Measurements from ENCODE around the gene MUC6. TPM values are rescaled to one million over a fixed set of nuclear protein-coding genes. Genes with fewer than 3 reads are reported as not detected.

The MUC6 gene
- total and polyA plus RNA-seq, 2 donors (not counting 3 experiments of a cell fraction or from before 2014, with no cell fraction given): not detected

- DNase-seq (ENCODE audit: low read depth, low spot score) (no peak), FAIRE-seq (no peak)
- TF ChIP-seq JUN (IDR thresholded peaks at IDR 0.05; ENCODE audit: borderline replicate concordance, insufficient read depth, insufficient read length, low read depth): no peak
- TF ChIP-seq MYC (IDR thresholded peaks at IDR 0.05; ENCODE audit: low read depth, low read length): no peak
- TF ChIP-seq GATA2 (IDR thresholded peaks at IDR 0.05; ENCODE audit: insufficient read depth, insufficient read length, low read depth, low read length): no peak
- TF ChIP-seq CTCF (IDR thresholded peaks at IDR 0.05; ENCODE audit: extremely low read depth in 1 of 2, insufficient read depth in 1 of 2, low read depth in 1 of 2, low read length in 2 of 2): no peak
- no peak for TF ChIP-seq POLR2A (IDR thresholded peaks at IDR 0.05; ENCODE audit: low read depth, low read length)
- no peak for TF ChIP-seq FOS (IDR thresholded peaks at IDR 0.05; ENCODE audit: borderline replicate concordance, insufficient read depth, low read length)
- TF ChIP-seq EZH2 (IDR thresholded peaks at IDR 0.05; ENCODE audit: borderline replicate concordance, low read depth, low read length, severe bottlenecking): no peak
- TF ChIP-seq POLR2AphosphoS5 (IDR thresholded peaks at IDR 0.05; ENCODE audit: insufficient read depth, low read depth, low read length): no peak
- TF ChIP-seq MAX (IDR thresholded peaks at IDR 0.05; ENCODE audit: insufficient read depth, insufficient read length): no peak
- dilution Hi-C loops (cut with MboI; ENCODE audit: extremely low pct_ligation_motif_present, low sequenced_read_pairs): no loop called here
- H3K27ac ChIP-seq (ENCODE audit: insufficient read depth, low read depth, low read length): no peak overlapping the region
- BruUV-seq (replicated peaks): no TSS peak
- no peaks in the 10 kb centered on the region for H3K79me2 ChIP-seq (ENCODE audit: control insufficient read depth, insufficient read depth, low read length)
- no peak overlapping the region for H2AFZ ChIP-seq (ENCODE audit: low read depth, low read length)
- no peaks in the 10 kb centered on the region for H3K4me1 ChIP-seq (ENCODE audit: control insufficient read depth, extremely low read depth, insufficient read depth, low read length)
- H3K36me3 ChIP-seq (ENCODE audit: control insufficient read depth in 2 of 2, extremely low read depth in 1 of 2, insufficient read depth in 2 of 2, low read length in 2 of 2): no peaks in the 10 kb centered on the region
- no peak overlapping the region for H3K4me3 ChIP-seq (replicated peaks in 1 of 3; ENCODE audit: insufficient read depth in 1 of 3, low read depth in 1 of 3, low read length in 3 of 3)
- intact Hi-C loops (cut with micrococcal nuclease): no loop called here
- no peak overlapping the region for H3K9ac ChIP-seq (replicated peaks; ENCODE audit: extremely low read depth, insufficient read depth, low read length)
- H3K4me2 ChIP-seq (ENCODE audit: insufficient read depth, low read length): no peak overlapping the region
- POLR2A ChIA-PET: no interaction called here
- H3K27me3 ChIP-seq (ENCODE audit: control insufficient read depth in 2 of 2, insufficient read depth in 2 of 2, low read length in 2 of 2): no peaks in the 10 kb centered on the region
- no peaks in the 10 kb centered on the region for H4K20me1 ChIP-seq (replicated peaks; ENCODE audit: control insufficient read depth, extremely low read depth, insufficient read depth, low read length)
- CTCF ChIA-PET: no interaction called here
- H3K9me3 ChIP-seq (replicated peaks; ENCODE audit: control insufficient read depth, insufficient read depth, low read length): no peaks in the 10 kb centered on the region
- H3K9me1 ChIP-seq (replicated peaks; ENCODE audit: control insufficient read depth, extremely low read depth, insufficient read depth, low read length): no peaks in the 10 kb centered on the region
Measured at GRCh38 chr11:1025410-1026162, 10.9 kb downstream of the MUC6 start.
